ENCODE measurements around the gene KLF14.

The KLF14 gene

GRCh38 chr7:130733931-130734814 is at the start of gene KLF14:
Gene KLF14 (minus strand): TSS chr7:130734207. CDS start chr7:130734033, 174 bp downstream.
- no peak for TF ChIP-seq CTCF (IDR thresholded peaks at IDR 0.05)

GRCh38 chr7:130781346-130781745 is 47.3 kb upstream of the KLF14 start:
- TF ChIP-seq CTCF (IDR thresholded peaks at IDR 0.05) = no peak

- TF ChIP-seq CTCF (IDR thresholded peaks at IDR 0.05) = no peak
Measured at GRCh38 chr7:130777426-130777825, 43.4 kb upstream of the KLF14 start.

GRCh38 chr7:130768854-130769253 is 34.8 kb upstream of the KLF14 start:
- no peak for TF ChIP-seq CTCF (IDR thresholded peaks at IDR 0.05)

- TF ChIP-seq CTCF (IDR thresholded peaks at IDR 0.05) = peak; percentile 72
Measured at GRCh38 chr7:130758429-130759056, 24.5 kb upstream of the KLF14 start.

GRCh38 chr7:130756316-130756715 is 22.3 kb upstream of the KLF14 start:
- no peak for TF ChIP-seq CTCF (IDR thresholded peaks at IDR 0.05)

- TF ChIP-seq CTCF (IDR thresholded peaks at IDR 0.05) = no peak
Measured at GRCh38 chr7:130752424-130752823, 18.4 kb upstream of the KLF14 start.

Measured in LNCAP (cell line).